ENCODE data around the gene TIAM2. TPM values are rescaled to one million over a fixed set of nuclear protein-coding genes. Genes with fewer than 3 reads are reported as not detected.

The TIAM2 gene
- total RNA-seq, 4 donors from 2014 or later: 6.5 to 13.4 (median 10.7) TPM

GRCh38 chr6:155014137-155014536 lies 19.0 kb downstream of the TIAM2 start:
- no peak for TF ChIP-seq CTCF (IDR thresholded peaks at IDR 0.05; ENCODE audit: low read depth)

- no peak for TF ChIP-seq CTCF (IDR thresholded peaks at IDR 0.05; ENCODE audit: low read depth)
Measured at GRCh38 chr6:155014670-155015300, 19.7 kb downstream of the TIAM2 start.

DNA sequence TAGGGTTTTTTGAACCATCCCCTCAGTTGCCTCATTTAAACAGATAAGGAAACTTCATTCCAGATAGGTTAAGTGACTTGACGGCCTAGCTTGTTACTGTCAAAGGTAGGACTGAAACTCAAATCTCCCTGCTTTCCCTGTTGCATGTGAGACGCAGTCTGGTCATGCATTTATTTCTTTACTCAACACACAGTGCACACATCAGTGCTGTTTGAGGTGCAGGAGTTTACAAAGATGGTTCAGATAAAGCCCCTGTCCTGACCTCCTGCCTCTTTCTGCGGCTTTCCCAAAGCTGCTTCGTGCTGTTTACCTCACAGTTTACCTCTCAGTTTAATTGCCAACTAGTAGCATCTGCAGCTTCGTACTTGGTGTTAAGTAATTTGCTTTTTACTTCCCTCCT lies 26.6 kb downstream of the TIAM2 start:
- TF ChIP-seq CTCF (IDR thresholded peaks at IDR 0.05; ENCODE audit: low read depth): no peak

- TF ChIP-seq CTCF (IDR thresholded peaks at IDR 0.05; ENCODE audit: low read depth): no peak
Measured at GRCh38 chr6:155022721-155023120, 27.6 kb downstream of the TIAM2 start.

DNA sequence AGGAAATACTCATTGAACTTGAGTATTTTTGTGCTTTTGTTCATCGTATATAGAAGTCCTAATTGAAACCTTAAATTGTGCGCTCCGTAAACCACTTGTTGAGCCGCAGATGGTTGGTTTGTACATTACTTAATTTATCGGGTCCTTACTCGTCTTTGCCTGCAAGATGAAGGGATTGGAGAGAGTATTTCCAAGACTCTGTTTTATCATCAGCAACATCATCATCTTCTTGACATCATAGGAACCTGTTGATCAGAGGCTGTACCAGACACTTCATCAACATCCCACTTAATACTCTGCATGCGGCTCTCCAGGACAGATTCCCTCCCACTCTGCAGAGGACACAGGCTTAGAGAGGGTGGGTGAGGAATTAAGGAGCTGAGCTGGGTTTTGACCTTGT lies 28.6 kb downstream of the TIAM2 start:
- no peak for TF ChIP-seq CTCF (IDR thresholded peaks at IDR 0.05; ENCODE audit: low read depth)

DNA sequence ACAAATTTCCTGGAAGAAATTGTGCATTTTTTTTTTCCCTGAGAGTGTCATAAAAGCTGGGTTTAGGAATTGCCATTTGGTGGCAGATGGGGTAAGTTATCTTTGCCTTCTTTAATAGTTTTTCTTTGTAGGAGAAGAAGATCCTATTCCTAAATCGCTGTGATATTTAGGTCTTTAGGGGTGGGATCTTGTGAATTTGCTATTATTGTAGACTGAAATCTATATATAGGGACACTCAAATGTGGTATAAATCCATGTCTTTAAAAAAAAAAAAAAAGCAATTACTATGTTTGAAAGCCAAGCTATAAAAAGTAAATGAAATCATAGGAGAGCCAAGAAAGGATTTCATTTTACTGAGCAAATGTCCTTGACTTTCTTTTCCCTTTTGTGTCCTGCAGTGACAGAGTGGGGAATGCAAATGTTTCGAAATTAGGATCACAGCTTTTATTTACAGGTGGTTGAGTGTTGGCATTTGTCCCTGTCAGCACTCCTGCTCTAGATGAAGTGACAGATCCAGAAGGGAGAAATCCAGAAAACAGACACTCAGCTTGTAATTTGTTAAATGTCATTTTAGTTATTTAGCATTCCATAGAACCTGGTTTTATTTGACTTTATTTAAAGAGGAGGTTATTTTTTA lies 29.4 kb downstream of the TIAM2 start:
- no peak for TF ChIP-seq CTCF (IDR thresholded peaks at IDR 0.05; ENCODE audit: low read depth)

DNA sequence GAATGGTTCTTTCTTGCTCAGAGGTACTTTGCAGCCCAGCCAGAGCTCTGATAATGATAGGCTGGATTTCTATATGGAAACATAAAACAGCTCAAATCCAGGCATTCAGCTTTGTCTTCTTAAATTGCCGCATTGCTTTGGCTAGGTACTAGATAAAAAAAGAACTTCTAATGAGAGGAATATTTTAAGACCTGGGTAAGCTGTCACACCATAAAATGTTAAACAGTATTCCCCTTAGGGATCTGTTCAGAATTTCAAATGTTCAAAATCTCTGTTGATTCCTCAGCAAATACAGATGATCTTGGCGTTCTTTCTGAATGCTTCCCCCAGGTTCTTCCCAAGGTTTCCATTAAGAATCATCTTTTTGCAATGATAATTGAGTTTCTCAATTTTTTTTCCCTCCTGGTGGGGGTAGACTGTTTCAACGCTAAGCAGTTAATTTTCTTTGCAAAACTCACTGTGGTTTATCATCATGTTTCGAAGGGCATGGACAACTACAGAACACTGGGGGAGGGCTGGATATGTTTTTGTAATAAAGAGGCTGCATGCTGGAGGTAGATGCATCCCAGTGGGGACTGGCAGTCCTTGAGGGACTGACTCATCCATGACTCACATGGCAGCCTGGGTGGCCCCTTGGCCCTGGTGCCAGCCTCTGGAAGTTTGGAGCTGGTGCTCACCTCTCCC lies 31.0 kb downstream of the TIAM2 start:
- no peak for TF ChIP-seq CTCF (IDR thresholded peaks at IDR 0.05; ENCODE audit: low read depth)

All from subcutaneous adipose tissue (tissue), 4 donors.